GM04503 (cell line): ENCODE measurements around the gene SCAF1.

Experiments
- DNase-seq: peaks from one replicate; pipeline ENCODE4 v3.0.0-alpha.2; 2012; ENCODE audit warnings: low read depth

SCAF1 gene

GRCh38 chr19:49641688-49642491 lies at the start of gene SCAF1:
Gene SCAF1 (plus strand): TSS chr19:49642209. CDS start chr19:49645027, 2,818 bp downstream.
- peak; percentile 93 for DNase-seq

- no peak for DNase-seq
Measured at GRCh38 chr19:49592486-49593232, 49.4 kb upstream of the SCAF1 start.

GRCh38 chr19:49593233-49594113 lies 48.5 kb upstream of the SCAF1 start:
- no peak for DNase-seq

GRCh38 chr19:49594157-49594992 lies 47.6 kb upstream of the SCAF1 start:
- DNase-seq, result no peak

GRCh38 chr19:49594993-49595818 lies 46.8 kb upstream of the SCAF1 start:
- DNase-seq, result no peak

GRCh38 chr19:49595819-49596404 lies 46.1 kb upstream of the SCAF1 start:
- no peak for DNase-seq

- DNase-seq, result no peak
Measured at GRCh38 chr19:49596407-49596806, 45.6 kb upstream of the SCAF1 start.

GRCh38 chr19:49596954-49597702 lies 44.9 kb upstream of the SCAF1 start:
- DNase-seq, result no peak

- no peak for DNase-seq
Measured at GRCh38 chr19:49597703-49597974, 44.4 kb upstream of the SCAF1 start.

- DNase-seq, result no peak
Measured at GRCh38 chr19:49599378-49600295, 42.4 kb upstream of the SCAF1 start.

GRCh38 chr19:49601482-49602038 lies 40.4 kb upstream of the SCAF1 start:
- DNase-seq, result no peak

GRCh38 chr19:49602806-49603205 lies 39.2 kb upstream of the SCAF1 start:
- DNase-seq, result no peak

- no peak for DNase-seq
Measured at GRCh38 chr19:49605605-49606004, 36.4 kb upstream of the SCAF1 start.

- no peak for DNase-seq
Measured at GRCh38 chr19:49609499-49610092, 32.4 kb upstream of the SCAF1 start.

GRCh38 chr19:49613374-49613773 lies 28.6 kb upstream of the SCAF1 start:
- no peak for DNase-seq

GRCh38 chr19:49614096-49614833 lies 27.7 kb upstream of the SCAF1 start:
- DNase-seq, result no peak

- no peak for DNase-seq
Measured at GRCh38 chr19:49615861-49616260, 26.1 kb upstream of the SCAF1 start.
